A549 (cell line): ENCODE results near the gene TTC1. TPM values are rescaled to one million over a fixed set of nuclear protein-coding genes. Genes with fewer than 3 reads are reported as not detected.

Source experiments
- ATAC-seq, 2 experiments: fragments of 200-7000 bp in 1 of 2; fragments of >200 bp in 1 of 2; cut with Nextera tagmentation in 1 of 2; cut with Tn5 transposase in 1 of 2; 3 replicates each; pipeline versions ENCODE4 v1.8.0 to v1.9.1; 2018 to 2020; ENCODE audit warnings: mild to moderate bottlenecking in 1 of 2, moderate library complexity in 1 of 2
- CTCF ChIA-PET: fragments of 300-600 bp; sonication (Branson Sonifier 250); formaldehyde crosslinking; extraction: SDS; loops from one replicate; lab custom pipeline; 2021; ENCODE audit warnings: antibody characterized with exemption, inconsistent platforms; lab: Yijun Ruan, JAX
- POLR2A ChIA-PET: fragments of 350-600 bp; formaldehyde crosslinking; extraction: SDS; loops from one replicate; lab custom pipeline; 2021; ENCODE audit warnings: antibody characterized with exemption, inconsistent platforms; lab: Yijun Ruan, JAX
- DNase-seq, 2 experiments: peaks; one replicate each; pipeline versions ENCODE4 v3.0.0 to v3.0.0-alpha.2; 2011 to 2016; ENCODE audit warnings: low read depth in 1 of 2, low spot score in 1 of 2
- FAIRE-seq: peaks from 2 replicates; lab custom pipeline; 2011; peaks lifted over from hg19 to GRCh38; lab: Jason Lieb, UNC
- H3K27ac ChIP-seq, 2 experiments: fragments of >200 bp; sonication (Bioruptor Twin); formaldehyde crosslinking; 3 replicates each; pipeline ENCODE4 v1.5.1; 2016 to 2017
- H3K4me1 ChIP-seq: fragments of >200 bp; sonication (Bioruptor Twin); formaldehyde crosslinking; 3 replicates; pipeline ENCODE4 v1.6.1; 2016
- H3K4me2 ChIP-seq: fragments of >200 bp; sonication (Bioruptor Twin); formaldehyde crosslinking; 3 replicates; pipeline ENCODE4 v1.6.1; 2016
- H3K4me3 ChIP-seq: fragments of >200 bp; sonication (Bioruptor Twin); formaldehyde crosslinking; 3 replicates; pipeline ENCODE4 v1.5.1; 2016
- H3K9me3 ChIP-seq: fragments of >200 bp; sonication (Bioruptor Twin); formaldehyde crosslinking; 3 replicates; pipeline ENCODE4 v1.6.1; 2016
- BHLHE40 ChIP-seq: IDR thresholded peaks from 2 replicates; pipeline ENCODE4 v1.6.1; 2012; ENCODE audit warnings: low read depth, low read length, inconsistent platforms
- CHD4 ChIP-seq: fragments of 200-600 bp; sonication (generic); IDR thresholded peaks from 2 replicates; pipeline ENCODE4 v1.6.1; 2016; ENCODE audit warnings: antibody characterized with exemption, mild to moderate bottlenecking, borderline replicate concordance
- EHMT2 ChIP-seq: fragments of 200-600 bp; sonication (generic); IDR thresholded peaks from 2 replicates; pipeline ENCODE4 v1.6.1; 2016; ENCODE audit warnings: antibody characterized with exemption, low read depth, mild to moderate bottlenecking, moderate library complexity
- FOXS1 ChIP-seq: fragments of 250-450 bp; sonication (Bioruptor Pico); IDR thresholded peaks from 2 replicates; pipeline ENCODE4 v1.5.0; 2020; ENCODE audit warnings: mild to moderate bottlenecking, moderate library complexity
- HDAC2 ChIP-seq: fragments of 200-600 bp; sonication (generic); IDR thresholded peaks from 2 replicates; pipeline ENCODE4 v1.6.1; 2016
- HOXA7 ChIP-seq: fragments of 250-450 bp; sonication (Bioruptor Pico); IDR thresholded peaks from 2 replicates; pipeline ENCODE4 v1.5.0; 2020; ENCODE audit warnings: mild to moderate bottlenecking, moderate library complexity
- HOXB5 ChIP-seq: fragments of 250-450 bp; sonication (Bioruptor Pico); IDR thresholded peaks from 2 replicates; pipeline ENCODE4 v1.5.0; 2020; ENCODE audit warnings: mild to moderate bottlenecking, moderate library complexity
- JUNB ChIP-seq: fragments of >200 bp; sonication (Bioruptor Twin); formaldehyde crosslinking; IDR thresholded peaks from 2 replicates; pipeline ENCODE4 v1.6.1; 2016
- MAFK ChIP-seq: fragments of 450-650 bp; IDR thresholded peaks from 2 replicates; pipeline ENCODE4 v1.6.1; 2014; ENCODE audit not compliant: partially characterized antibody
- NPAS2 ChIP-seq: fragments of 250-450 bp; sonication (Bioruptor Pico); IDR thresholded peaks from 2 replicates; pipeline ENCODE4 v1.8.0; 2022; ENCODE audit warnings: mild to moderate bottlenecking, moderate library complexity, borderline replicate concordance
- NR3C1 ChIP-seq: fragments of >200 bp; sonication (Bioruptor Twin); formaldehyde crosslinking; IDR thresholded peaks from 3 replicates; pipeline ENCODE4 v1.6.1; 2017
- PHF8 ChIP-seq: fragments of 200-600 bp; sonication (generic); IDR thresholded peaks from 2 replicates; pipeline ENCODE4 v1.6.1; 2016; ENCODE audit warnings: low read depth, mild to moderate bottlenecking, antibody characterized with exemption, moderate library complexity, borderline replicate concordance
- POLR2A ChIP-seq: IDR thresholded peaks from 2 replicates; pipeline ENCODE4 v1.6.1; 2012; ENCODE audit warnings: mild to moderate bottlenecking, low read length
- SMC3 ChIP-seq: fragments of >200 bp; sonication (Bioruptor Twin); formaldehyde crosslinking; IDR thresholded peaks from 3 replicates; pipeline ENCODE4 v1.6.1; 2018; ENCODE audit warnings: inconsistent platforms
- SREBF2 ChIP-seq: fragments of 450-650 bp; IDR thresholded peaks from 2 replicates; pipeline ENCODE4 v1.6.1; 2014; ENCODE audit warnings: mild to moderate bottlenecking, moderate library complexity
- TP53 ChIP-seq: fragments of 250-450 bp; sonication (Bioruptor Pico); IDR thresholded peaks from 2 replicates; pipeline ENCODE4 v1.5.0; 2021; ENCODE audit warnings: mild to moderate bottlenecking, moderate library complexity
- ZC3H11A ChIP-seq: fragments of 450-650 bp; IDR thresholded peaks from 2 replicates; pipeline ENCODE4 v1.6.1; 2014; ENCODE audit warnings: antibody characterized with exemption, mild to moderate bottlenecking
- ZFP36 ChIP-seq: fragments of 450-650 bp; IDR thresholded peaks from 2 replicates; pipeline ENCODE4 v1.6.1; 2014; ENCODE audit warnings: borderline replicate concordance; ENCODE audit not compliant: partially characterized antibody
- WGBS: methylation state at CpG from one replicate; pipeline ENCODE4 v1.1.6; 2017; ENCODE audit errors: missing lambda C conversion rate; 5-methylcytosine and 5-hydroxymethylcytosine counted together
- polyA plus RNA-seq, 4 experiments: library from polyadenylated mRNA; depleted of rRNA in 3 of 4; stranded (reverse); fragments of >200 nt; fragmentation: RNase III in 1 of 4; extraction: RNeasy Plus Mini Kit Qiagen cat#74134 plus additional on column Dnase treatment in 1 of 4; gene quantifications; 2 replicates in 3 of 4; 3 replicates in 1 of 4; pipeline ENCODE4 v1.2.3, GENCODE V29; 2011 to 2017
- TF ChIP-seq, protein P1 (sequence below): fragments of 150-350 bp; IDR thresholded peaks from 2 replicates; pipeline ENCODE4 v1.6.1; 2014; ENCODE audit warnings: low read depth, mild to moderate bottlenecking, low read length
- TF ChIP-seq, protein P2 (sequence below): fragments of >200 bp; sonication (Bioruptor Twin); formaldehyde crosslinking; IDR thresholded peaks from 2 replicates; pipeline ENCODE4 v1.6.1; 2016

The TTC1 gene
- polyA plus RNA-seq, 2 of the 4 experiments (the other 2 are of a cell fraction) = 64.9 to 79.7 TPM

- Histone ChIP-seq H3K4me3 (no peak overlapping the region), H3K27ac (no peak overlapping the region), H3K4me2 (no peak overlapping the region), H3K9me3 (no peaks in the 10 kb centered on the region), H3K4me1 (no peaks in the 10 kb centered on the region)
- ChIA-PET CTCF (interaction anchor here (1.0 to 1.7 kb wide), 2 partner anchors 9 to 68 kb away, joined by 3 to 10 read pairs; no protein-coding TSS in a partner anchor), POLR2A (no interaction called here)
- DNase-seq (no peak), ATAC-seq (no peak), FAIRE-seq (no peak)
- TF ChIP-seq BHLHE40 = no peak
- TF ChIP-seq TP53 = no peak
- no peak for TF ChIP-seq POLR2A
- TF ChIP-seq FOXS1 (CRISPR knock-in tag) = no peak
- WGBS = 94% methylated on average over 2 of the region's 2 CpGs
Measured at GRCh38 chr5:160089531-160089930, 80.6 kb downstream of the TTC1 start.

GRCh38 chr5:160090059-160090458 is 81.1 kb downstream of the TTC1 start:
- Histone ChIP-seq H3K9me3 (no peaks in the 10 kb centered on the region), H3K4me3 (no peak overlapping the region), H3K27ac (no peak overlapping the region)
- ATAC-seq (no peak), FAIRE-seq (no peak)
- ChIA-PET POLR2A (no interaction called here), CTCF (interaction anchor here (1.0 to 1.7 kb wide), 2 partner anchors 10 to 68 kb away, joined by 3 to 10 read pairs; no protein-coding TSS in a partner anchor)
- TF ChIP-seq HDAC2 (no peak), NPAS2 (no peak), HOXA7 (CRISPR knock-in tag) (no peak), SMC3 (no peak), HOXB5 (CRISPR knock-in tag) (no peak), PHF8 (no peak), SREBF2 (no peak)
- TF ChIP-seq, protein P1, sequence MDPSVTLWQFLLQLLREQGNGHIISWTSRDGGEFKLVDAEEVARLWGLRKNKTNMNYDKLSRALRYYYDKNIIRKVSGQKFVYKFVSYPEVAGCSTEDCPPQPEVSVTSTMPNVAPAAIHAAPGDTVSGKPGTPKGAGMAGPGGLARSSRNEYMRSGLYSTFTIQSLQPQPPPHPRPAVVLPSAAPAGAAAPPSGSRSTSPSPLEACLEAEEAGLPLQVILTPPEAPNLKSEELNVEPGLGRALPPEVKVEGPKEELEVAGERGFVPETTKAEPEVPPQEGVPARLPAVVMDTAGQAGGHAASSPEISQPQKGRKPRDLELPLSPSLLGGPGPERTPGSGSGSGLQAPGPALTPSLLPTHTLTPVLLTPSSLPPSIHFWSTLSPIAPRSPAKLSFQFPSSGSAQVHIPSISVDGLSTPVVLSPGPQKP = no peak
- TF ChIP-seq, protein P2, sequence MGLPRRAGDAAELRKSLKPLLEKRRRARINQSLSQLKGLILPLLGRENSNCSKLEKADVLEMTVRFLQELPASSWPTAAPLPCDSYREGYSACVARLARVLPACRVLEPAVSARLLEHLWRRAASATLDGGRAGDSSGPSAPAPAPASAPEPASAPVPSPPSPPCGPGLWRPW = no peak
- TF ChIP-seq, all 56 proteins: peak for 0
- no peak for DNase-seq
- Histone ChIP-seq H3K4me2 (no peak overlapping the region), H3K4me1 (no peaks in the 10 kb centered on the region)
- WGBS = 80% methylated on average over 1 of the region's 1 CpG

GRCh38 chr5:160092514-160092913 is 83.6 kb downstream of the TTC1 start:
- ChIA-PET CTCF (interaction anchor here (1.0 to 2.3 kb wide), 2 partner anchors 12 to 106 kb away, joined by 3 to 11 read pairs; no protein-coding TSS in a partner anchor), POLR2A (interaction anchor here (1.7 kb wide), 1 partner anchor 73 kb away, joined by 3 read pairs; no protein-coding TSS in a partner anchor)
- Histone ChIP-seq H3K4me1 (no peaks in the 10 kb centered on the region), H3K4me2 (no peak overlapping the region), H3K4me3 (no peak overlapping the region), H3K9me3 (no peaks in the 10 kb centered on the region), H3K27ac (no peak overlapping the region)
- FAIRE-seq (no peak), DNase-seq (no peak), ATAC-seq (no peak)
- WGBS = 92% methylated on average over 7 of the region's 7 CpGs
- TF ChIP-seq HOXA7 (CRISPR knock-in tag) (no peak), SMC3 (no peak), JUNB (no peak), ZFP36 (no peak), CHD4 (no peak), SREBF2 (no peak), ZC3H11A (no peak), MAFK (no peak), NR3C1 (no peak), EHMT2 (no peak)
- TF ChIP-seq, protein P1 = no peak
